Spinal cord (tissue), 10 donors: ENCODE results near the gene MKRN2OS. TPM values are rescaled to one million over a fixed set of nuclear protein-coding genes. Genes with fewer than 3 reads are reported as not detected.

Source experiments
- DNase-seq, 6 donors: peaks; one replicate each; pipeline versions ENCODE4 v3.0.0 to v3.0.0-alpha.2; 2013 to 2015; ENCODE audit warnings: low spot score in 6 of 6, low read depth in 4 of 6
- H3K27ac ChIP-seq: one replicate; pipeline ENCODE4 v1.5.1; 2013; ENCODE audit warnings: low read depth, low read length, control low read depth
- H3K27me3 ChIP-seq: one replicate; pipeline ENCODE4 v1.6.1; 2013; ENCODE audit warnings: low read length; ENCODE audit not compliant: control insufficient read depth, insufficient read depth
- H3K36me3 ChIP-seq: one replicate; pipeline ENCODE4 v1.6.1; 2013; ENCODE audit warnings: low read length; ENCODE audit not compliant: control insufficient read depth, insufficient read depth
- H3K4me1 ChIP-seq: one replicate; pipeline ENCODE4 v1.6.1; 2013; ENCODE audit warnings: low read length; ENCODE audit not compliant: control insufficient read depth, insufficient read depth
- H3K4me3 ChIP-seq: one replicate; pipeline ENCODE4 v1.5.1; 2013; ENCODE audit warnings: low read depth, low read length, control low read depth
- H3K9me3 ChIP-seq: one replicate; pipeline ENCODE4 v1.6.1; 2013; ENCODE audit warnings: low read length; ENCODE audit not compliant: control insufficient read depth, insufficient read depth
- WGBS: methylation state at CpG from one replicate; pipeline ENCODE4 v1.1.5; 2013; ENCODE audit warnings: missing lambda C conversion rate; ENCODE audit not compliant: insufficient coverage; 5-methylcytosine and 5-hydroxymethylcytosine counted together
- polyA plus RNA-seq, 2 donors: library from polyadenylated mRNA; unstranded; fragments of 120-200 nt; gene quantifications; one replicate each; pipeline ENCODE4 v1.2.1, GENCODE V29; 2013; ENCODE audit not compliant: insufficient read length in 2 of 2
- small RNA-seq: library from RNA; depleted of rRNA; stranded (forward); fragments of <200 nt; gene quantifications from one replicate; pipeline ENCODE3, GENCODE V24; 2014; ENCODE audit warnings: low replicate concordance
- total RNA-seq, 2 donors: library from RNA; depleted of rRNA in 1 of 2; stranded (reverse); fragments of 120-200 nt in 1 of 2; fragments of >200 nt in 1 of 2; gene quantifications; one replicate each; pipeline versions ENCODE4 v1.2.3 to v1.2.4, GENCODE V29; 2013 to 2014
- donor health status: healthy.

MKRN2OS gene
- total and polyA plus RNA-seq, 4 donors, result 0.20 to 3.6 (median 1.4) TPM; not detected in 1

DNA sequence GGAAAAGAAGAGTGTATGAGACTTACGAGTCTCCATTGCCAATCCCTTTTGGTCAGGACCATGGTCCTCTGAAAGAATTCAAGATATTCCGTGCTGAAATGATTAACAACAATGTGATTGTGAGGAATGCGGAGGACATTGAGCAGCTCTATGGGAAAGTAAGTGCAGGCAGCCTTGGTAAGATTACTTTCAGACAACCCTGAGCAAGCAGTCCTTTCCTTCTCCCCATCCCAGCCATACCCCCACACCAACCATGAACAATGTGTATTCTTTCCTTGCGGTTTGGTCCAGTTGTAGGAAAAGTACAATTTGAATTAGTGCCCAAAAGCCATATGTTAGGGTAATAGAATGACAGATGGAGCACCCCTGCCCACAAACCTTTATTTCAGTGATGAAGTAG, 55.5 kb downstream of the MKRN2OS start:
- H3K36me3 ChIP-seq, result peaks cover 12% of the 10 kb centered on the region
- no peaks in the 10 kb centered on the region for H3K27me3 ChIP-seq
- H3K4me3 ChIP-seq, result no peak overlapping the region
- DNase-seq, result no peak
- WGBS, result 100% methylated on average over 1 of the region's 4 CpGs
- peaks cover 7% of the 10 kb centered on the region for H3K4me1 ChIP-seq
- H3K9me3 ChIP-seq, result no peaks in the 10 kb centered on the region
- H3K27ac ChIP-seq, result no peak overlapping the region

Small RNAs within 50 kb of the gene (small RNA-seq; reads per million reads assigned to genes)
- gene RF00017, result not detected
- not detected for gene RNA5SP123
- not detected for gene RNU6-377P

Other genes starting within 250 kb of the MKRN2OS start
- 10 to 100 TPM; 23.7 to 23.9 TPM for gene TSEN2, start 61.0 kb downstream of the MKRN2OS start, total RNA-seq
- gene TSEN2, start 61.0 kb downstream of the MKRN2OS start, polyA plus RNA-seq, result 10 to 100 TPM; 19.7 to 27.2 TPM
- 10 to 100 TPM; 32.1 to 34.1 TPM for gene MKRN2, start 11.6 kb upstream of the MKRN2OS start, total RNA-seq
- 10 to 100 TPM; 31.5 to 32.1 TPM for gene MKRN2, start 11.6 kb upstream of the MKRN2OS start, polyA plus RNA-seq
- 100 to 1,000 TPM; 113 to 129 TPM for gene RAF1, start 118.6 kb upstream of the MKRN2OS start, total RNA-seq
- gene RAF1, start 118.6 kb upstream of the MKRN2OS start, polyA plus RNA-seq, result 100 to 1,000 TPM; 109 to 135 TPM
- under 1 TPM; 0.20 to 0.50 TPM for gene TMEM40, start 213.8 kb upstream of the MKRN2OS start, total RNA-seq
- under 1 TPM in 1 of 2 donors, not detected in 1; 0.44 TPM for gene TMEM40, start 213.8 kb upstream of the MKRN2OS start, polyA plus RNA-seq